Measurements from ENCODE around the gene BBS9.

GRCh38 chr7:33432821-33433220 lies 303.5 kb downstream of the BBS9 start:
- TF ChIP-seq EZH2phosphoT487 (IDR thresholded peaks at IDR 0.05; ENCODE audit: insufficient read depth, low read depth) (no peak), EZH2 (IDR thresholded peaks at IDR 0.05; ENCODE audit: insufficient read depth, poor library complexity, severe bottlenecking) (no peak)

Data from GM23248 (cell line).